HG03575 (cell line): ENCODE data around the gene CYP4F2.
"Not testable (repeated sequence)": the region's sequence is repeated elsewhere in the genome, so short reads cannot be mapped to it uniquely, and the experiment has no call there.

Source experiments
- ATAC-seq: cut with Tn5 transposase; IDR thresholded peaks from one replicate; pipeline ENCODE4 v1.9.1; 2021; ENCODE audit not compliant: unreplicated experiment, insufficient number of reproducible peaks, low FRiP score; ENCODE audit errors: extremely low read depth

The CYP4F2 gene

GRCh38 chr19:15829306-15829698 lies 68.6 kb downstream of the CYP4F2 start:
- no peak for ATAC-seq

- not testable (repeated sequence) for ATAC-seq
Measured at GRCh38 chr19:15828611-15829305, 69.1 kb downstream of the CYP4F2 start.

GRCh38 chr19:15828121-15828610 lies 69.7 kb downstream of the CYP4F2 start:
- ATAC-seq = no peak
